ENCODE data around the gene AQP12B.
"Not testable (repeated sequence)": the region's sequence is repeated elsewhere in the genome, so short reads cannot be mapped to it uniquely, and the experiment has no call there.

AQP12B gene

DNA sequence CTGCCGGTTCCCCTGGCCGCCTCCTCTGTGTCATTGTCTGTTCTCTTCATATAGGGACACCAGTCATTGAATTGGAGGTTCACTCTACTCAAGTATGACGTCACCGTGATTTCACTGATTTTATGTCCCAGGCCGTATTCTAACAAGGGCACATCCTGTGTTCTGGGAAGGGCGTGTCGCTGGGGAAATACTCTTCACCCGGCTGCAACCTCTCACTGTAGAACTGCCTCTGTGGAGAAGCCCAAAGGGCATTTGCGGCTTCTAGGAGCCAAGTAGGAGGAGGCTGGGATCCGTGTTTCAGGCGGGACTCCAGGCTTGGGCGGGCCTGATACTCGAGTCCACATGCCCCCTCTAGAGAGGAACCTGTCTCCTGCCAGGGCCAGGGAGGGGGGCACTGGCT lies 13.8 kb upstream of the AQP12B start:
- H3K79me1 ChIP-seq (replicated peaks; ENCODE audit: low read length, poor library complexity, severe bottlenecking); H3K27me3 ChIP-seq (ENCODE audit: control insufficient read depth in 1 of 2, insufficient read depth in 1 of 2, low read length in 2 of 2); DNase-seq; H2AFZ ChIP-seq (ENCODE audit: low read depth, low read length); H2BK12ac ChIP-seq (ENCODE audit: low read length in 2 of 2); H2BK120ac ChIP-seq (ENCODE audit: low read depth, low read length); H3K23ac ChIP-seq (ENCODE audit: low read length in 2 of 2); H3K27ac ChIP-seq (ENCODE audit: low read length, poor library complexity, severe bottlenecking); H4K8ac ChIP-seq (ENCODE audit: low read length); H3K4me1 ChIP-seq (ENCODE audit: control insufficient read depth, insufficient read depth, low read depth, low read length); H3K4me2 ChIP-seq (ENCODE audit: low read length, poor library complexity, severe bottlenecking); H3K9ac ChIP-seq (ENCODE audit: low read length); H3K14ac ChIP-seq (ENCODE audit: low read length in 2 of 2); H3K4ac ChIP-seq (ENCODE audit: low read depth in 1 of 2, low read length in 2 of 2); H3K18ac ChIP-seq (ENCODE audit: low read depth in 1 of 2, low read length in 2 of 2); H3K9me3 ChIP-seq (ENCODE audit: control insufficient read depth, low read length); H3K36me3 ChIP-seq (ENCODE audit: control insufficient read depth in 1 of 2, insufficient read depth in 2 of 2, low read depth in 1 of 2, low read length in 2 of 2); H3K4me3 ChIP-seq (ENCODE audit: insufficient read depth in 1 of 2, low read depth in 1 of 2, low read length in 2 of 2); H2BK5ac ChIP-seq (ENCODE audit: low read depth, low read length, poor library complexity, severe bottlenecking); H2BK15ac ChIP-seq (ENCODE audit: low read depth, poor library complexity, severe bottlenecking); H4K91ac ChIP-seq (ENCODE audit: low read length); H2AK5ac ChIP-seq (ENCODE audit: low read length, severe bottlenecking): not testable (repeated sequence)
- no CpG with 5 or more reads among the region's 13 CpGs for WGBS

DNA sequence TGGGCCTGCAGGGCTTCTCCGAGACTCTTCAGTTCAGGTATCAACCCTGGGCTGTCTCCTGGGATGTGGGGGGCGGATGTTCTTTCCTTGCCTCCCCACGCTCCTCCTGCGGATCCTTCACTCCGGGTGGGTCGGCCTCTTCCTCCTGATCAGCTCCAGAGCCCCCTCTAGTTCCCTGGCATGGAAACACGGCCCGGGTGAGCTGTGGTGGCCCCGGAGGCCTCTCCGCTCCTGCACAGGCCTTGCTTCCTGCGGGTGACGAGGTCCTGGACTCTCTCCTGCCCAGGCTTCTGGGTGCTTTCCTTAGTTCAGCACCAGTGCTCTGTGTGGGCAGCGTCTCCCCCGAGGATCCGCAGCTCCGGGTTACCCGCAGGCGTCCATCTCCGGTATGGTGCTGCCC lies 12.9 kb upstream of the AQP12B start:
- not testable (repeated sequence) for H3K36me3 ChIP-seq (ENCODE audit: control insufficient read depth in 1 of 2, insufficient read depth in 2 of 2, low read depth in 1 of 2, low read length in 2 of 2); H3K9ac ChIP-seq (ENCODE audit: low read length); H2BK12ac ChIP-seq (ENCODE audit: low read length in 2 of 2); DNase-seq; H2BK120ac ChIP-seq (ENCODE audit: low read depth, low read length); H3K23ac ChIP-seq (ENCODE audit: low read length in 2 of 2); H2BK15ac ChIP-seq (ENCODE audit: low read depth, poor library complexity, severe bottlenecking); H3K4me1 ChIP-seq (ENCODE audit: control insufficient read depth, insufficient read depth, low read depth, low read length); H3K4ac ChIP-seq (ENCODE audit: low read depth in 1 of 2, low read length in 2 of 2); H4K8ac ChIP-seq (ENCODE audit: low read length); H3K4me2 ChIP-seq (ENCODE audit: low read length, poor library complexity, severe bottlenecking); H3K9me3 ChIP-seq (ENCODE audit: control insufficient read depth, low read length); H4K91ac ChIP-seq (ENCODE audit: low read length); H3K18ac ChIP-seq (ENCODE audit: low read depth in 1 of 2, low read length in 2 of 2); H3K27ac ChIP-seq (ENCODE audit: low read length, poor library complexity, severe bottlenecking); H2BK5ac ChIP-seq (ENCODE audit: low read depth, low read length, poor library complexity, severe bottlenecking); H3K27me3 ChIP-seq (ENCODE audit: control insufficient read depth in 1 of 2, insufficient read depth in 1 of 2, low read length in 2 of 2); H3K14ac ChIP-seq (ENCODE audit: low read length in 2 of 2); H2AK5ac ChIP-seq (ENCODE audit: low read length, severe bottlenecking); H2AFZ ChIP-seq (ENCODE audit: low read depth, low read length); H3K4me3 ChIP-seq (ENCODE audit: insufficient read depth in 1 of 2, low read depth in 1 of 2, low read length in 2 of 2); H3K79me1 ChIP-seq (replicated peaks; ENCODE audit: low read length, poor library complexity, severe bottlenecking)
- no CpG with 5 or more reads among the region's 19 CpGs for WGBS

DNA sequence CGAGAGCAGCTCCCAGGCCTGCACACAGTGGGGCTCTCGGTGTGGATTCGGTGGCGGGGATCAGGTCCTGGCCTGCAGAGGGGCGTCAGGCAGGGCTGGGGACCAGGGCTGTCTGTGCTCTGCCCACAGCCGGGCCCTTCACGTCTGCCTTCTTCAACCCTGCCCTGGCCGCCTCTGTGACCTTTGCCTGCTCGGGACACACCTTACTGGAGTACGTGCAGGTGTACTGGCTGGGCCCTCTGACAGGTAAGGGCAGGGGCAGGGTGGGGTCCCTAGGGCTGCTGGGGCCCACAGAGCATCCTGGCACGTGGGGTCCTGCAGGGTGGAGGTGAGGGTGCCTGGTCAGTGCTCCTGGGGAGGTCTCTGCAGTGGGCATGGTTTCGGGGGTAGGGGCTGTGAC lies 11.6 kb upstream of the AQP12B start:
- no CpG with 5 or more reads among the region's 12 CpGs for WGBS
- H4K8ac ChIP-seq (ENCODE audit: low read length); H2AFZ ChIP-seq (ENCODE audit: low read depth, low read length); H3K36me3 ChIP-seq (ENCODE audit: control insufficient read depth in 1 of 2, insufficient read depth in 2 of 2, low read depth in 1 of 2, low read length in 2 of 2); H3K9ac ChIP-seq (ENCODE audit: low read length); H2BK12ac ChIP-seq (ENCODE audit: low read length in 2 of 2); H3K27me3 ChIP-seq (ENCODE audit: control insufficient read depth in 1 of 2, insufficient read depth in 1 of 2, low read length in 2 of 2); H3K9me3 ChIP-seq (ENCODE audit: control insufficient read depth, low read length); H3K14ac ChIP-seq (ENCODE audit: low read length in 2 of 2); H3K4ac ChIP-seq (ENCODE audit: low read depth in 1 of 2, low read length in 2 of 2); H3K4me1 ChIP-seq (ENCODE audit: control insufficient read depth, insufficient read depth, low read depth, low read length); H3K4me3 ChIP-seq (ENCODE audit: insufficient read depth in 1 of 2, low read depth in 1 of 2, low read length in 2 of 2); H2AK5ac ChIP-seq (ENCODE audit: low read length, severe bottlenecking); H3K27ac ChIP-seq (ENCODE audit: low read length, poor library complexity, severe bottlenecking); DNase-seq; H4K91ac ChIP-seq (ENCODE audit: low read length); H3K18ac ChIP-seq (ENCODE audit: low read depth in 1 of 2, low read length in 2 of 2); H3K23ac ChIP-seq (ENCODE audit: low read length in 2 of 2); H3K79me1 ChIP-seq (replicated peaks; ENCODE audit: low read length, poor library complexity, severe bottlenecking); H2BK15ac ChIP-seq (ENCODE audit: low read depth, poor library complexity, severe bottlenecking); H3K4me2 ChIP-seq (ENCODE audit: low read length, poor library complexity, severe bottlenecking); H2BK120ac ChIP-seq (ENCODE audit: low read depth, low read length); H2BK5ac ChIP-seq (ENCODE audit: low read depth, low read length, poor library complexity, severe bottlenecking): not testable (repeated sequence)

DNA sequence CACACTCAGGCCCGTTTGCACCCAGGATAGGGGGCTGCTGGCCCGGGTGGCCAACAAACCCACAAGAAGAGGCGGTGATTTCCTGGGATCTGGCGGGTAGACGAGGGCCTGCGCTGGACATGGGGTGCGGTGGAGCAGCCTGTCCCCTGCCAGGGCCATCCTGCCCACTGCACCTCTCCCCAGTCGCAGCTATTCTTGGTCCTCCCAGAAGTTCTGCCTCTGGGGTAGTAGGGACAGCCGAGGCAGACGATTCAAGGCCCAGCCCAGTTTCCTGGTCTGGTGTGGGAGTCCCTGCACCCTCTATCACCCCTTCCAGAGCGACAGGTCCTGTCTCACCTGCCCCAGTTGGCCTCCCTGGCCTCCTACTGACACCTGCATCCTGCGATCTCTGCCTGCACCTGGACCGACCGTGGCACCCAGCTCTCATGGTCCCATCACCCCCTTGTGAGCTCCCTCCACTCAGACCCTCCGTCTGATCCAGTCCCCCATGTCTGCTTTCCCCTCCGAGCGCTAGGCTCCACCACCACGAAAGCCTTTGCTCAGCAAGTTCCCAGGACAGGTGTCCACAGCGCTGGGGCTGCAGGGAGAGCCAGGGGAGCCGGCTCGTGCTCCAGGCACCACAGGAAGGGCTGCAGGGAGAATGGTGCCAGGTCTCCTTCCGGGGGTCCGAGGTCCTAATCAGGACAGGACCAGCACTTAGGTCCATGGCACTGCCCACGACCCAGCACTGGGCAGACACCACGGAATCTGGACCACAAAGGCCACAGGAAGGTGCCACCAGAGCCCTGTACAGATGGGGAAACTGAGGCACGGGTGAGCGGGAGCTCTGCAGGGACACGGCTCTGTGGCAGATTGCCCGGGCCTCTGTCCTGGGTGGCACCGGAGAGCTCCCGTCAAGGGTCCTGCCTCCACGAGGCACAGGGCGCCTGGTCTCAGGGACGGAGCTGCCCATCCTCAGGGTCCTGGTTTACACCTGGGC lies 10.2 kb upstream of the AQP12B start:
- H3K14ac ChIP-seq (ENCODE audit: low read length in 2 of 2); H3K27me3 ChIP-seq (ENCODE audit: control insufficient read depth in 1 of 2, insufficient read depth in 1 of 2, low read length in 2 of 2); H3K4me1 ChIP-seq (ENCODE audit: control insufficient read depth, insufficient read depth, low read depth, low read length); H3K9me3 ChIP-seq (ENCODE audit: control insufficient read depth, low read length); H3K23ac ChIP-seq (ENCODE audit: low read length in 2 of 2); H2BK5ac ChIP-seq (ENCODE audit: low read depth, low read length, poor library complexity, severe bottlenecking); H3K79me1 ChIP-seq (replicated peaks; ENCODE audit: low read length, poor library complexity, severe bottlenecking); H2AFZ ChIP-seq (ENCODE audit: low read depth, low read length); H3K9ac ChIP-seq (ENCODE audit: low read length); H3K4ac ChIP-seq (ENCODE audit: low read depth in 1 of 2, low read length in 2 of 2); H2BK15ac ChIP-seq (ENCODE audit: low read depth, poor library complexity, severe bottlenecking); H3K4me3 ChIP-seq (ENCODE audit: insufficient read depth in 1 of 2, low read depth in 1 of 2, low read length in 2 of 2); H2BK120ac ChIP-seq (ENCODE audit: low read depth, low read length); H3K4me2 ChIP-seq (ENCODE audit: low read length, poor library complexity, severe bottlenecking); H2BK12ac ChIP-seq (ENCODE audit: low read length in 2 of 2); H4K8ac ChIP-seq (ENCODE audit: low read length); H2AK5ac ChIP-seq (ENCODE audit: low read length, severe bottlenecking); H3K27ac ChIP-seq (ENCODE audit: low read length, poor library complexity, severe bottlenecking); H3K36me3 ChIP-seq (ENCODE audit: control insufficient read depth in 1 of 2, insufficient read depth in 2 of 2, low read depth in 1 of 2, low read length in 2 of 2); H3K18ac ChIP-seq (ENCODE audit: low read depth in 1 of 2, low read length in 2 of 2); H4K91ac ChIP-seq (ENCODE audit: low read length); DNase-seq: not testable (repeated sequence)
- WGBS = 75% methylated on average over 2 of the region's 34 CpGs

Measured in mesenchymal stem cell (in vitro differentiated cells and primary cell).